Uterus (tissue), 4 donors: ENCODE results near the gene SPTBN4. TPM values are rescaled to one million over a fixed set of nuclear protein-coding genes. Genes with fewer than 3 reads are reported as not detected.

ENCODE experiments used
- DNase-seq, 2 donors: peaks; one replicate each; pipeline ENCODE4 v3.0.0-alpha.2; 2019 to 2020
- H3K27ac ChIP-seq, 2 donors: fragments of 200-600 bp; sonication (generic); 1 replicate in 1 of 2; 2 replicates in 1 of 2; pipeline ENCODE4 v1.5.1; 2016 to 2018
- H3K27me3 ChIP-seq, 2 donors: fragments of 200-600 bp; sonication (generic); one replicate each; pipeline ENCODE4 v1.5.1; 2018 to 2019; ENCODE audit warnings: control low read depth in 1 of 2
- H3K36me3 ChIP-seq, 2 donors: fragments of 200-600 bp; sonication (generic); one replicate each; pipeline ENCODE4 v1.5.1; 2019; ENCODE audit warnings: control low read depth in 1 of 2
- H3K4me1 ChIP-seq, 2 donors: fragments of 200-600 bp; sonication (generic); one replicate each; pipeline ENCODE4 v1.5.1; 2018 to 2019; ENCODE audit warnings: control low read depth in 1 of 2
- H3K4me3 ChIP-seq, 2 donors: fragments of 200-600 bp; sonication (generic); 1 replicate in 1 of 2; 2 replicates in 1 of 2; pipeline ENCODE4 v1.5.1; 2018 to 2019; ENCODE audit warnings: mild to moderate bottlenecking in 1 of 2
- H3K9me3 ChIP-seq, 2 donors: fragments of 200-600 bp; sonication (generic); one replicate each; pipeline ENCODE4 v1.5.1; 2019; ENCODE audit warnings: control low read depth in 1 of 2
- POLR2A ChIP-seq, 2 donors: fragments of 450-650 bp; IDR thresholded peaks; one replicate each; pipeline ENCODE4 v1.6.1; 2016; ENCODE audit warnings: antibody characterized with exemption in 2 of 2, mild to moderate bottlenecking in 1 of 2, moderate library complexity in 1 of 2
- intact Hi-C: fragments of 100-400 bp; cut with DNase I; formaldehyde crosslinking; loops from one replicate; pipeline ENCODE4 v1.15.1; 2023; ENCODE audit warnings: low total_unique reads
- total RNA-seq, 4 donors: library from RNA; depleted of rRNA in 3 of 4; stranded (reverse); fragments of >200 nt in 3 of 4; gene quantifications; one replicate each; pipeline versions ENCODE4 v1.1.0 to v1.2.4, GENCODE V29; 2014 to 2023
- TF ChIP-seq, protein P1 (sequence below), 4 experiments: fragments of 200-600 bp in 2 of 4; fragments of 450-650 bp in 2 of 4; sonication (generic) in 2 of 4; IDR thresholded peaks; one replicate each; pipeline ENCODE4 v1.5.1; 2016 to 2019; ENCODE audit warnings: antibody characterized with exemption in 4 of 4, mild to moderate bottlenecking in 2 of 4, moderate library complexity in 1 of 4
- donor health status: DM: yes; HTN: yes; CAD: no.

SPTBN4 gene
- total RNA-seq, 4 donors from 2014 or later: 3.1 to 7.0 (median 5.3) TPM; not detected in 1

GRCh38 chr19:40600570-40601133, 133.9 kb downstream of the SPTBN4 start:
- TF ChIP-seq POLR2A (IDR thresholded peaks at IDR 0.05): no peak
- TF ChIP-seq, protein P1, sequence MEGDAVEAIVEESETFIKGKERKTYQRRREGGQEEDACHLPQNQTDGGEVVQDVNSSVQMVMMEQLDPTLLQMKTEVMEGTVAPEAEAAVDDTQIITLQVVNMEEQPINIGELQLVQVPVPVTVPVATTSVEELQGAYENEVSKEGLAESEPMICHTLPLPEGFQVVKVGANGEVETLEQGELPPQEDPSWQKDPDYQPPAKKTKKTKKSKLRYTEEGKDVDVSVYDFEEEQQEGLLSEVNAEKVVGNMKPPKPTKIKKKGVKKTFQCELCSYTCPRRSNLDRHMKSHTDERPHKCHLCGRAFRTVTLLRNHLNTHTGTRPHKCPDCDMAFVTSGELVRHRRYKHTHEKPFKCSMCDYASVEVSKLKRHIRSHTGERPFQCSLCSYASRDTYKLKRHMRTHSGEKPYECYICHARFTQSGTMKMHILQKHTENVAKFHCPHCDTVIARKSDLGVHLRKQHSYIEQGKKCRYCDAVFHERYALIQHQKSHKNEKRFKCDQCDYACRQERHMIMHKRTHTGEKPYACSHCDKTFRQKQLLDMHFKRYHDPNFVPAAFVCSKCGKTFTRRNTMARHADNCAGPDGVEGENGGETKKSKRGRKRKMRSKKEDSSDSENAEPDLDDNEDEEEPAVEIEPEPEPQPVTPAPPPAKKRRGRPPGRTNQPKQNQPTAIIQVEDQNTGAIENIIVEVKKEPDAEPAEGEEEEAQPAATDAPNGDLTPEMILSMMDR (IDR thresholded peaks at IDR 0.05): no peak
- peak overlapping the region in 1 of 2 donors; percentile 66 for H3K4me3 ChIP-seq
- H3K27ac ChIP-seq: peak overlapping the region; percentile 91 to 97
- peaks cover 0 to 44% of the 10 kb centered on the region in 2 donors for H3K4me1 ChIP-seq
- no peaks in the 10 kb centered on the region for H3K27me3 ChIP-seq
- no peaks in the 10 kb centered on the region for H3K36me3 ChIP-seq
- intact Hi-C loops: loop anchor here (10.0 kb wide), 1 partner anchor 136 kb away; the partner anchor contains the start of genes BLVRB and SPTBN4
- peak in 1 of 2 donors; percentile 59 for DNase-seq
- no peaks in the 10 kb centered on the region for H3K9me3 ChIP-seq

GRCh38 chr19:40601134-40601974, 134.6 kb downstream of the SPTBN4 start, which contains the start of gene LTBP4:
LTBP4 (plus strand) TSS chr19:40601369; CDS start chr19:40601388, 19 bp downstream.
- H3K27ac ChIP-seq: peak within 1 kb of the TSS; percentile 91 to 97
- peaks cover 0 to 48% of the 10 kb centered on the region in 2 donors for H3K4me1 ChIP-seq
- intact Hi-C loops: loop anchor here (10.0 kb wide), 1 partner anchor 137 kb away; the partner anchor contains the start of genes BLVRB and SPTBN4
- no peaks in the 10 kb centered on the region for H3K36me3 ChIP-seq
- no peaks in the 10 kb centered on the region for H3K27me3 ChIP-seq
- H3K4me3 ChIP-seq: peak within 1 kb of the TSS; percentile 56 to 66
- peak; percentile 81 to 85 for DNase-seq
- H3K9me3 ChIP-seq: no peaks in the 10 kb centered on the region
- peak in 1 of 2 donors; percentile 78 for TF ChIP-seq POLR2A (IDR thresholded peaks at IDR 0.05)
- TF ChIP-seq, protein P1 (IDR thresholded peaks at IDR 0.05): peak in 2 of 4 experiments; percentile 21 to 32

DNA sequence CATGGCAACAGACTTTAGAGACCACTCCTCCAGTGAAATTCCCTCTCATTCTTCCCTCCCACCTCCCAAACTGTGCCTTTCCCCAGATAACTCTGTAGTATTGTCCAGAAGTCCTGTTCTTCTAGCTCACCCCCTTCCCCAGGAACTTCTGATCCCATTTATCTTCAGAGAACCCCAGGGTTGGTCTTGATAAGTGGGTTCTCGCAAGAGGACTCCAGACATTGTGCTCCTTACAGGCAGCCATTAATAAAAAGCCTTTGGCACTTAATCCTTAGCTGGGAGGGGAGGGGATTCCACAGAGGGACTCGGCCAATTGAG, 136.2 kb downstream of the SPTBN4 start:
- no peak for DNase-seq
- intact Hi-C loops: loop anchor here (10.0 kb wide), 1 partner anchor 138 kb away; the partner anchor contains the start of genes BLVRB and SPTBN4
- H3K4me1 ChIP-seq: peaks cover 0 to 43% of the 10 kb centered on the region in 2 donors

GRCh38 chr19:40603389-40604170, 136.8 kb downstream of the SPTBN4 start:
- H3K9me3 ChIP-seq: no peaks in the 10 kb centered on the region
- H3K4me3 ChIP-seq: peak overlapping the region; percentile 52 to 66
- intact Hi-C loops: loop anchor here (10.0 kb wide), 1 partner anchor 139 kb away; the partner anchor contains the start of genes BLVRB and SPTBN4
- DNase-seq: peak; percentile 99
- H3K4me1 ChIP-seq: peaks cover 0 to 43% of the 10 kb centered on the region in 2 donors
- H3K36me3 ChIP-seq: no peaks in the 10 kb centered on the region
- H3K27me3 ChIP-seq: no peaks in the 10 kb centered on the region
- TF ChIP-seq, protein P1 (IDR thresholded peaks at IDR 0.05): peak in 3 of 4 experiments; percentile 4 to 20 (median 8)
- TF ChIP-seq POLR2A (IDR thresholded peaks at IDR 0.05): peak; percentile 74 to 89
- peak overlapping the region; percentile 91 to 97 for H3K27ac ChIP-seq

More for the DNA sequence above, 136.2 kb downstream of the SPTBN4 start:
- Histone ChIP-seq H3K9me3 (no peaks in the 10 kb centered on the region), H3K4me3 (peak overlapping the region; percentile 52 to 66), H3K27ac (peak overlapping the region; percentile 91 to 97), H3K36me3 (no peaks in the 10 kb centered on the region), H3K27me3 (no peaks in the 10 kb centered on the region)
- TF ChIP-seq, protein P1 (IDR thresholded peaks at IDR 0.05): no peak
